NCI-H1048 (cell line): Measurements from ENCODE around the gene EGFLAM.

Experiments
- DNase-seq: peaks from one replicate; lab custom pipeline; 2025; lab: John Stamatoyannopoulos, UW

The EGFLAM gene

DNA sequence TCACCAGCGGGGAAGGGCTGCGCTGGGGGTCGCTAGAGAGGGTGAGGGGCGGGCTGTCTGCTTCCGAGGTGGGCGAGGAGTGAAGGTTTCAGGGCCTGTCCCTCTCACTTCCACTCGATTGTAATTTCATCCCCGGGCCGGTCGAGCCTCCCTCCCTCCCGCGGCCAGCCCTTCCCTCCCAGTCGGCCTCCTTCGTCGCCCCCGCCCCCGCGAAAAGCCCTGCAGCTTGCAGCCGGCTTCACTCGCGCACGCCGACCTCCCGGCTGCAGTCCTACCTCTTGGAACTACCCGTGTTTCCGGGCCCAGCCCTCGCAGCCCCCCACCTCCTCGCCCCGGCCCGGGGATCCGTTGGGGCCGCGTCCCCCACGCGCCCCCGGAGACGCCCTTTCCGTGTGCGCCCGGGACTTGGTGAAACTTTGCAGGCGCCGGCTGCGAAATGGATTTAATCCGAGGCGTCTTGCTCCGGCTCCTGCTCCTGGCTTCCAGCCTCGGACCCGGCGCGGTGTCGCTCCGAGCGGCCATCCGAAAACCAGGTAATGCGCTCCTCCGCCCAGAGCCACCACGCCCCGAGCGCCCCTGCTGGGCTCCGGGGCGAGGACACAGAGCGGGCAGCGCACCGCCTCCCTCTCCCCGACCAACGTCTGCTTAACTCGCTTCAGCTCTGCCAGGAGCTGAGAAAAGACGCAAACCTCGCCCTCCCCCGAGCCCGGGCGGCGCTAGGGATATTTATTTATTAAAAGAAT lies at the start of gene EGFLAM:
Gene EGFLAM, plus strand, starts transcription at position 241 of the 743 bp plus-strand sequence. Its CDS starts 196 bp downstream, at position 437.
- DNase-seq = no peak

DNA sequence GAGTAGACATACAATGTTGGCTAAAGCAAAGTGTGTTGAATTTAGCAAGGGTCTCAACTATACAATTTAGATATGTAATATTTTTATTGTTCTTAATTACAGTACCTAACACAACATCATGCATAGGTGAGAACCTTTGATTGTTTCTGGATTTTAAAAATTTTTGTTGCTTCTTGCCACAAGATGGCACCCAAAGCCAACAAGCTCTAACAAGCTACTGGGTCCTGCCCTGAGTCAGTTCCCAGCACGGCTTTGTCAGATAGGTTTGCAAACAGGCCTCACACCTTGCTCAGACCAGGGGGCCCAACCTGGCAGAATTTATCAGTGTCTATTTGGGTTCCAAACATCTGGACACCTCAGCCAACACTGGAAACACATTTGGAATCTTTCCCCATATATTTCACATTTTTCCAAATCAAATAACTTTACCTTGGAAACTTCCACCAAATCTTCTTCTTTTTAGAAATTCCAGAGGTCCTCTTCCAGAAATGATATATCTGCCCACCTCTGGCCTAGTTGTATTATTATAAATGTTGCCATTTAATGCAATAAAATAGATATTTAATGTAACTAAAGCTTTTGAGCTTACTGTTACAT lies 49.5 kb upstream of the EGFLAM start:
- no peak for DNase-seq

DNA sequence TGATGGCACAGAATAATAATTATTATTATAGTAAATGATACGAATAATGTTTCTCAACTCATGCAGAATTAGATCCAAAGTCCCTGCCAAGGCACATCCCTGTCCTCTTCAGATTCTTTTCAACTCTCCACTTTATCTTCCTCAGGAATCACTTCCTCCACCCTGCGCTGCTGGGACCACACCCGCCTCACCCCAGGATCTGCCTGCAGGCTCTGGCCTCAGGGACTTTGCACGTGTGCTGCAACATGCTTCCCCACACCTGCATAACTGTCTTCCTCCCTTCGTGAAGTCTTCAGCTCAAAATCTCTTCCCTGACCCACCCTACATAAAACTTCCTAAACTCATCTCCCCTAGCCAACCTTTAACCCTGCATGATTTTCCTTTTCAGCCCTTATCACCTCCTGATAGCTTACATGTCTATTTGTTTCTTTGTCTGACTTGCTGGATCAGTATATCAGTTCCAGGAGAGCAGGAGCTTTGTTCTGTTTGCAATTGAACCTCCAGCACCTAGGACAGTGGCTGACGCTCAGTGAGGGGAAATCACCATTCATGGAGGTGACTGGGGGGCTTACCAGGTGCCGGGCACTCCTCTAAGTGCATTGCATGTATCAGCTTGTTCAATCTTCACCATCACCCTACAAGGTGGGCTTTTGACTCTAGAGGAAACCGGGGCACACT lies 47.5 kb upstream of the EGFLAM start:
- DNase-seq = no peak

DNA sequence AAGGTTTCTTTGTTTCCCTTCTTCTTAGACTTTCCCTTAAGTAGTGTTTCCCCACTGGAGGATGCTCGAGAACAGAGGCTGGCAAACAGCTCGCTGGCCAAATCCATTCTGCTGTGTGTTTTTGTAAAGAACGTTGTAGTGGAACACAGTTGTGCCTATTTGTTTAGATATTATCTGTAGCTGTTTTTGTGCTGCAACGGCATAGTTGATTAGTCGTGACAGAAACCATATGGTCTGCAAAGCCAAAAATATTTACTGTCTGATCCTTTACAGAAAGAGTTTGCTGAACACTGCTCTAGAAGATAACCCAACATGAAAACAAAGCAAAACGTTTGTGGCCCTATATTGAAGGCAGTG lies 47.0 kb upstream of the EGFLAM start:
- DNase-seq = no peak

DNA sequence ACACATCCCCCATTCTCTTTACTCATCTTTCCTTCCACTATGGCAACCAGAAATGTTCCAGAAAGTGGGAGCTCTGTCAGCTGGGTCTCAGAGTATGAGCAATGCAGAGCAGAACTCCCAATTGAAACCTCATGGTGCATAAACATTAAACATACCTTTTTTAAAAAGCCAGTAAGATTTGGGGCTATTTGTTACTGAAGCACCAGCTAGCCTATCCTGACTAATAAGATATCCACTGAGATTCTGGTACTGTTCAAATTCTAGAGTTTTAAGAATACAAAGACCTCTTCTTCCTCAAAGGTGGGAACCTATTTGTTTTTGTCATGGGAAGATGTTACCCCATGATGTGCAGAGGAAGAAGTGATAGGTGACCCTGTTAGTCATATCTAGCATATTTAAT lies 46.1 kb upstream of the EGFLAM start:
- no peak for DNase-seq

DNA sequence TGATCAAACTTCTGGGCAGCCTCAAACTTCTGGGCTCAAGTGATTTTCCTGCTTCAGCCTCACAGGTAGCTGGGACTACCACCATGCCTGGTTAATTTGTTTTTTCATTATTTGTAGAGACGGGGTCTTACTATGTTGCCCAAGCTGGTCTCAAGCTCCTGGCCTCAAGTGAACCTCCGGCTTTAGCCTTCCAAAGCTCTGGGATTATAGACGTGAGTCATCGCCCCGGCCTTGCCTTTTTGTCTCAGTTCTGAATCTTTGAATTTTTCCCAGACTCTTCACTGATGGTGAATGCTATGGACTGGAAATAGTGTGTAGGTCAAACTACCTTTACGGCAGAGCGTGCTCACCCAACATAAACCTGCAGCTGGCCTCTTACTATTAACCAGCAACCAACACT lies 32.3 kb upstream of the EGFLAM start:
- DNase-seq = no peak

DNA sequence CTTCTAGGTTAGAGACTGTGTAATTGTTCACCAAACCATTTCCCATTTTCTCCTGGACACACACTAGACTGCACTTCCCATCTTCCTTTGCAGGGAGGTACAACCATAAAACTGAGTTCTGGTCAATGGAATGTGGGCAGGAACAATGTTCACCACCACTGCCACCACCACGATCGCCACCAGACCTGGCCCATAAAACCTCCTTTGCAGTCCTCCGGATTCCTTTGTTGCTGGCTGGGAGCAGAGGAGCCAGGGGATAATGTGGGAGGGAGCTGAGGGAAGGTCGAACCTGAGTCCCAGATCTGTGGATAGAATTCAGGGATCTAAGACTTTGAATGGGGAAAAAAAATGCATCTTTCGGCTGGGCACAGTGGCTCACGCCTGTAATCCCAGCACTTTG lies 29.4 kb upstream of the EGFLAM start:
- no peak for DNase-seq

DNA sequence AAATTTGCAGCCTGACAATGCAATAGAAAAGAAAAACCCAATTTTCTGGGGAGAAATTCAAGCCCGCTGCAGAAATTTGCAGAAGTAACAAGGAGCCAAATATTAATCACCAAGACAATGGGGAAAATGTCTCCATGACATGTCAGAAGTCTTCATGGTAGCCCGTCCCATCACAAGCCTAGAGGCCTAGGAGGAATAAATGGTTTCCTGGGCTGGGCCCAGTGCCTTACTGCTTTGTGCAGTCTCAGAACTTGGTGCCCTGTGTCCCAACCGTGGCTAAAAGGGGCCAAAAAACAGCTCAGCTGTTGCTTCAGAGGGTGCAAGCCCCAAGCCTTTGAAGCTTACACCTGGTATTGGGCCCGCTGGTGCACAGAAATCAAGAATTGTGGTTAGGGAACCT lies 23.6 kb upstream of the EGFLAM start:
- no peak for DNase-seq

DNA sequence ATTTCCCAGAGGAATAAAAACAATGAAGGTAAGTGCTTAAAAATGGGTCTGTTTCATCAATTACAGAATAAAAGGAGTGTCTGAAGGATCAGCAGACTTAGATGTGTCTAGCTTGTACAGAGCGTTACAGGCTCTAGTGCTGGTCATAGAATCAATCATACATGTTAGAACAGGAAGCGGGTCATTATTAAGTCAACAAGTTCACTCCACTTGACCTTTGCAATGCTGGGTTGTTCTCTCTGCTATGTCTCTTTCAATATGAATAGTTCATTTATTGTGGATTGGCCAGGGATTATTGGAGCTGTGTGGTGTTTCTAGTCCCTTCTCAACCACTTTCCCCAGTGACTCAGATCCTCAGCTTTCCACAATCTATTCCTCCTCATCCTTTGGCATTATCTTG lies 20.7 kb upstream of the EGFLAM start:
- no peak for DNase-seq

DNA sequence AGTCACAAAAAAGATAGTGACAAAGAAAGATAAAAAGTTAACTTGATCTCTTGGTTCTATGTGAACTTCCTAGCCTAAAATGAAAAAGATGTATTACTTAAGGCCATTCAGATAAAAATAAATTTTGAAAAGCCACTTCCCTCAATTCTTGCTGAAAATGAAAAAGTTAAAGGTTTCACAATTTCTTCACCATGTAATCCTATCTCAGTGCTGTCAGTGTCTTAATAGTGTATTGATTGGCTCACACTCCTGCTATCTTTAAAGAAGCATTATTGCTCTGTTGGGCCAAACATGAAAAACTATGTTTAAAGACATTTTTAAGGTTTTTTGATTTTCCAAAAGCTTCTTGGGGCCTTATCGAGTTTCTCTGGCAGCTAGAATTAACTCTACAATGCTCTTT lies 18.1 kb upstream of the EGFLAM start:
- DNase-seq = no peak

DNA sequence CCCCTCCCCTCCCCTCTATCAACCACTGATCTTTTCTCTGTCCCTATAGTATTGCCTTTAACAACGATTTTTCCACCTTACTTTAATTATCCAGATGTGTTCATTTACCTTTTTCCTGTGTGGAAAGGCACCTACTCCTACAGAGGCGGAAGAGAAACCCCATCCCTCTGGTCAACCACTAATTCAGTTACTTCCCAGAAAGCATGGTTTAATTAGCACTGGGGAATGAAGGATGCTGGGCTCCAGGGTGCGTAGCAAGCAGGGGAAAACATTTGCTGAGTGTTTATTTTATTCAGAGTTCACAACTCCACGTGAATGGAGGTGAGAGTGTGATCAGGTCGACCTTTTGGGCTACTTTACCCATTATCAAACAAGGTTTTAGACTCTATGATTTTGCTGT lies 16.7 kb upstream of the EGFLAM start:
- DNase-seq = no peak

DNA sequence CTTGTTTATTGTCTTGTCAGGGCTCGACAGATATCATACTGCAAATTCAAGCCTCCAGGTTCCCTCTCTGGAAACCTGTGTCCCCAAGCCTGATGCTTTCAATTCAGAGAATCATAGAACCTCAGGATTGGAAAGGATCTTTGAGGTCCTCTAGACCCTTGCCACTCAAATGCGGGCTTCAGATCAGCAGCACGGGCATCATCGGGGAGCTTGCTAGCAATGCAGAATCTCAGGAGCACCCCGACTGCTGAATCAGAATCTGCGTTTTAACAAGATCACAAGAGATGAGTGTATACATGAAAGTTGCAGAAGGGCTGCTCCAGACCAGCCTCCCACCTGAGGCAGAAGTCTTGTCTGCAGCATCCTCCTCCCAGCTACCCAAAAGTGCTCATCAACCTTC lies 13.1 kb upstream of the EGFLAM start:
- no peak for DNase-seq

DNA sequence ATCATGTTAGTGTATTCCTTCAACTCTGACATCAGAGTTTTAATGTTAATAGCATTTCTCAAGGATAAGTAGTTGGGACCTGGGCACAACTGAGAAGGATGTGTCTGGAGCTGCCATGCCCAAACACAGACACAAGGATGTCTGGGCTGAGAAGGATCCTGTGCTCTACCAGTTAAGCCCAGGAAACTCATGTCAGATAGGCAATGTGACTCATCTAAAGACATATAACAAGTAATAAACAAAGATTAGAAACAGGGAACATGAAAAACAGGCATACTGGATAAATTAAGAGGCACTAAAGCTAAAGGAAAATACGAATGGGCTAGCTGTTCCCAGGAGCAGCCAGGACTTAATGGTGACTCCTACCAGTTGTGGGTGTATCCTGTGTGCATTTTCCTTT lies 9.1 kb upstream of the EGFLAM start:
- no peak for DNase-seq

DNA sequence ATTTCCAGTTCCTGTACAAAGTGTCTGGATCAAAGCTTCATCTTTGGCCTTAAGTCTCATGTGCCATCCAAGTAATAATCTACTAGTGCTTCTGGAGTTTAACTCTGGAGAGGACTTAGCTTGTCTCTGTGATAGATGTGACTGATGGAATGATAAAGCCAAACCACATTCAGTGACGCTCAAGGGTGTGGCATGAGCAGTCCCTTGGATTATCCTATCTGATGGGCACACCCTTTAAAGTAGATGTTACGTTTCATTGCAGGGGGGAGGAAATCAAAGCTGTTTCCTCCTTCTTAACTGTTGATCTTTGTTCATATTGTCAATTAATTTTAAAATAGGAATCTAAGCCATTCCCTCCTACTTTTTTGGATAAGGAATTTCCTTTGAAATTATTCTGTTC lies 8.5 kb upstream of the EGFLAM start:
- DNase-seq = no peak

DNA sequence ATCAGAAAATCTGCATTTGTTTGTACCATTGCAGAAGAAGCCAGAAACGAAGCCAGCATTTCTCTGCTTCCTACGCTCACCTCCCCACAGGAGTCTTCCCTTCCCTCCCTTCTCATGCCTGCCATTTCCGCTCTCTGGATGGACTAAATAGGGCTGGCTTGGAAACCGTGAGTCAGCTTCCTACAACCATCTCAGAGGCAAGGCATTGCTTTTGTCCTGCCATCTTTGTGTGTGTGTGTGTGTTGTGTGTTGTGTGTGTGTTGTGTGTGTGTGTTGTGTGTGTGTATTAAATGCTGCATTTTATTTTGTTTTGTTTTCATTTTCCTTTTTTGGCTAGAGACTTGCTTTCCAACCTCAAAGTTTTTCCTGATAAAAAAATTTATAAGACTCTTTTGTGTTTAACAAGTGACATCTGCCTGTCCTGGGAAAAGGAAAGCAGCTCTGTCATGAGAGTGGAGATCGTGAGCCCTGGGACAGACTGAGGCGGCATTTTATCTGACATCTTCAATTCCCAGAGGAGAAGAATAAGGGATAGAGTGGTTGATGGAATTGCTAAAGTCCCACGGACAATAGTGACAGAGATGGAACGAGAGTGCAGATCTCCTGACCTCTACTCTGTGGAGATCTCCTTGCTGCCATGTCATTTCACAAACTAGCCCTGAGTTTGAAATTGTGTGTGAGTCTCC lies 7.5 kb upstream of the EGFLAM start:
- no peak for DNase-seq

DNA sequence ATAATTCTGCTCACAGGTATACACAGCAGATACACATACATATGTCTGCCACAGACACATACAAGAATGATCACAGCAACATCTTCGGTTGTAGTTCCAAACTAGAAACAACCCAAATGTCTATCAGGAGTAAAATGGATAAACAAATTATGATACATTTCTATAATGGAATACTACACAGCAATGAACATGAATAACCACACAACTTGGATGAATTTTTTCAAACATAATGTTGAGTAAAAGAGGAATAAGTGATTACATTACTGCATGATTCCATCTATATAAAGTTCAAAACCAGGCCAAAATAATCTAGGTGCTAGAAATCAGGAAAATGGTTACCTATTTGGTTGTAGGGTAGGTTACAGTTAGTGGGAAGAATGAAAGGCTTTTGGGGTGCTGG lies 4.6 kb upstream of the EGFLAM start:
- DNase-seq = no peak

DNA sequence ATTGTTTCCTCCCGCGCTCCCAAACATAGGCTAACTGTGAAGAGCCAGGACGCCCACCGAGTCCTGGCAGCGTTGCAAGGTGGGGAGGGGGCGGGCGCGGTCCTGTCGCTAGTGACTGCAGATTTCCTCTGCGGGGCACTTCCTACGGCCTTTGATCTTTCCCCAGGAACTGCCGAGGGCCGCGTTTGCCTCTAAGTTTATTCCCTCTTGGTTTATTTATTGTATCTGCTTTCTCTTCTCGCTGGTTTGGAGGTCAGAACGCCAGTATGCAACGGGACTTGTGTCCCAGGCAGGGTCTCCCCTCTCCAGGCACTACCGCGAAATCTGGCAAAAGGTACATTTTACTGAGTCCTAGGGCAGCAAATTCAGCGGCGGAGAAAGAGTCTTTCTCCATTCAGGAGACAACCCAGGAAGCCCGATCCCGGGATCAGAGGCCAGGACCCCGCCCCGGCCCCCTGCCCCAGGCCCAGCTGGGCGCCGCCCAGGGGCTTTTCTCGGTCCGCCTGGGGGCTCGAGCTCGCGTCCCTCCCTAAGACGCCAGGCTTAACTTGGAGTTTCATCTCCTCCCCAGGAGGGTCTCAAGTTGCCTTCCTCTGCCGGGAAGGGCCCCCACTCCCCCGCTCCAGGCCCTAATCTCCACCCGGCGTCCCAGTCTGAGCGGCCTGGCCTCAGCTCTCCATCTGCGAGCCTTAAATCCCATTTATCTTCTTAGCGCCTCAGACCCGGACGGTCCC lies 884 bp upstream of the EGFLAM start:
- no peak for DNase-seq

DNA sequence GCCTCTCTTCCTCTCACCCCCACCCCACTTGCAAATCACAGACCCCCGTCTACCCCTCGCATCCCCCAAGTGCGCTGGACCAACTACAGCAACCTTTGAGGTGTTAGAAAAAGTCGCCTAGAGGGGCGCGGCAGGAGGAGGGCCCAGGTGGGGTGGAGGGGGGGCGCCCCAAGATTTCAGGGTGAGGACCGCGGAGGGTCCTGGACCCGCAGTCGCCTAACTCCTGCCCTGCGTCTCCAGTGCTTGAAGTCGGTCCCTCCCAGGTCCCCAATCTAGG lies 379 bp upstream of the EGFLAM start:
- DNase-seq = no peak

DNA sequence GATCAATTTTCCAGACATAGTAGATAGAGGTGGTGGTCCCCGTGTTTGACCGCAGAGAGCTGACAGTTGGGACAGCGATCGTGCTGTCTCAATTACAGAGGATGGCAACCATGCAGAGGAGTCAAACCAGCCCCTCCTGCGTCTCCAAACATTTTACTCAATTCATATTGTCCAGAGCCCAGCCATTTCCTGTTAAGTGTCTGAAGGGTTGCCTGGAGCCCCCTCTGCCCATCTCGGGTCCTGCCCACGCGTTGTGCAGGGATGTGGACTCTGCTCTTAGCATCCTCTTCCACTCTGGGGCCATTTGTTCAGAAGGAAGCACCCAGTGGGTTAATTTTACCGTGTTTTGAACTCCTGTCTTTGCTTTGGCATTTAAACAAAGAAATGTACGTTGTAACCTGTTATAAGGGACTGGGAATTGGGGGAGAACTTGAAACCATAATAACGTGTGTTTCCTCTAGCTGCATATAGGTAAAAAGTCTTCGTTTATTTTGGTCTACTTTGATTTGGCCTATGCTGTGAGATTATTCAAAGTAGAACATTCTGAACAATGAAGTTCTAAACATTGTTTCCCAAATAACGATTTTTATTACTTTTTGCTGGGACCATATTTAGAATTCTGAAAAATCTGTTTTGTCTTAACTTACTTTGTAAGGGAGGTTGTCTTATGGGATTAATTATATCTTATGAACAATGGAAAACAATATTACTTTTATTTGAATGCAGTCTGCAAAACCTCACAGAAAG lies 876 bp downstream of the EGFLAM start:
- no peak for DNase-seq

DNA sequence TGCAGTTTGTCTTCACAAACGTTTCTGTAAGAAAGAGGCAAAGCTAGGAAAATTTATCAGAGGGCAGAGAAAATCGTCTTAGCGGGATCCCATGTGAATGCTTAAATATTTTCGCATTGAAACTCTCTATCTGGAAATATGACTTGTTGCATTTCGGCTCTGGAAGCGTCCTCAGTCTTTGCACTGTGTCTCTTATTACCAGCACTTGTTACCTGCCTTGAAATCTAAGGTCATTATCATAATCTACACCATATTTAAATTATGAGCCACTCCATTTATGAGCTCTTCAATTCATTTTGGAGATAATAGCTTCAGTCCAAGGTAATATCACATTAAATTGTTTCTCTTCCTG lies 1.4 kb downstream of the EGFLAM start:
- no peak for DNase-seq

DNA sequence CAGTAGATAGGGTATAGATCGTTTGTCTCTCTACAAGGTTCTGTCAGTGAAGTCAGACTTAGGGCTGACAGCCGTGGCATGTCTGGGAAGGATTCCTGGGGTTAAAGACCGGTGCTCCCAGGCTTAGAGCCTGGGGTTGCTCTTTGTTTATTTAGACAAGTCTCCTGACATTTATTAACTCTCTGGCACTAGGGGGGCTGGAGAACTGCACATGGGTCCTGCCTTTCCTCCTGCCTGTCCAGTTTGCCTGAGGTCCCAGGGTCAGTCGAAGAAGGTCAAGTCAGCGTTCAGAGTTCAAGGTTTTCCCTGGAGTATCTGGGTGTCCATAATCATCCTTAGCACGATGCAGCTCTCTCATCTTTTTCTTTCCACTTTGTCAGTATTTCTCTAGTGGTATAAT lies 5.6 kb downstream of the EGFLAM start:
- no peak for DNase-seq
